Smooth muscle cell of the brain vasculature (primary cell): ENCODE data around the gene ATP1B3.
"Not testable (repeated sequence)": the region's sequence is repeated elsewhere in the genome, so short reads cannot be mapped to it uniquely, and the experiment has no call there.

ENCODE experiments used
- DNase-seq: peaks from one replicate; pipeline ENCODE4 v3.0.0-alpha.2; 2012; ENCODE audit warnings: low read depth, low spot score

Gene ATP1B3

GRCh38 chr3:141860086-141860669, 16.3 kb upstream of the ATP1B3 start:
- DNase-seq, result no peak

DNA sequence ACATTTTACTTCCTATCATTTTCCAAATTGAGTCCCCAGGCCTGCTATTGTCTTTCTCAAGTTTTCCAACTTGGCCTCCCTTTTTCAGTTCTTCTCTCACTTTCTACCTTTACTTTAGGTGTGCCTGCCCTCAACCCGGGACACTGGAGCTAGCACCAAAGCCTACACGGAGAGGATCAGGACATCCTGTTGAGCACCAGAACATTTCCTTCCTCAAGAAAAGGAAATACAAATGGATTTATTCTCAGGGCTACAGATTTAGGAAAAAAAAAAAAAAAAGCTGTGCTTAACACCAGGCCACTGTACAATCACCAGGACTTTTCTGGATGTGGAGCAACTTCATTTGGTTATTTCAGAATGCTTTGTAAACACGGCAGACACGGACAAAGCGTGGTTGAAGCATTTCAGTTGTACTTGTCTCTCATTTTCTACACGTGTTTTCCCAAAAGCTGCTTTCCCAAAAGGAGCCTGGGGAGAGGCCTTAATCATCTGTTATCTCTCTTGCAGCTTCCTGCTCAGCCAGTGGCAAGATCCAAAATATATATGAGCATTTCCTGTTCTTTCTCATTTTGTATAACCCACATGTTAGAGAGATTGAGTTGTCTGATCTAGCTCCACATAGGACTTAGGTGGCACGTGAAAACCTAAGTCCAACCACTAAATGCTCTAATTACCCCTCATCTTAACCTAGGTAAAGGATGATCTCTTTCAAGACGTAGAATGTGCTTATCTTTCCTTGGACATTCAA, 15.5 kb upstream of the ATP1B3 start:
- no peak for DNase-seq

GRCh38 chr3:141862279-141862816, 14.1 kb upstream of the ATP1B3 start:
- DNase-seq, result no peak

DNA sequence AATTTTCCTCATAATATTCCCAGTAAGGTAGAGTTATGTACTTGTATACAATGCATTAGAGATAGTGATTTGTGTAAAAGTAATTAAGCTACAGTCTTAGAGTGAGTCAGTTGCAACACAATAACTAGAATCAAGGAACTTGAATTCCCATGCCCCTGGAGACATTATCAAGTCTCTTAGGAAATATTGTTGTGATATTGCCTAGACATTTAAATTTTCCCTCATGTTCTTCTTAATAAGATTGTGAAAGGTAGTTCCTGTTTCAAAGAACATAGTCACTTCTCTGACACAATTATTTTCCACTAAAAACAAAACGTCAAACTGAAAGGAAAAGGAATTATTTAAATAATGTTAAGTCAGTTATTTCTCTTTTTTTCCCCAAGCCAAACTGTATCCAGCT, 13.0 kb upstream of the ATP1B3 start:
- DNase-seq, result no peak

GRCh38 chr3:141864281-141864970, 12.0 kb upstream of the ATP1B3 start:
- DNase-seq, result no peak

DNA sequence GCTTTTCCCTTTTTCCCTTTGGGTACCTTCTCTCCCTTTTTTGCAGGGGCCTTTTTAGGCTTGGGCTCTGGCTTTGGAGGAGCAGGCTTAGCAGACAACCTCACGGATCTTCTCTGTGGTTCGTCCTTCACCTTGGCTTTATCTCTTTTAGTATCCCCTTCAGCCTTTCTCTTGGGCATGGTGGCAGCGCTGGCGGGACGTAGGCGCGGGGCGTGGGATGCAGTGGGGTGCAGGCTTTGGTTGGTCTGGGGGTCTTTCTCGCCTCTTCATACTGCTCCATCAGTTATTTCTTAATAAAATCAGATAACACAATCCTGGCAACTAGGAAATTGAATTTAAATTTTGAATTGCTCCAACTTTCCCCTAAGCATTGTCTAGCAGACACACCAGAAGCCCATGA, 11.3 kb upstream of the ATP1B3 start:
- DNase-seq, result no peak

DNA sequence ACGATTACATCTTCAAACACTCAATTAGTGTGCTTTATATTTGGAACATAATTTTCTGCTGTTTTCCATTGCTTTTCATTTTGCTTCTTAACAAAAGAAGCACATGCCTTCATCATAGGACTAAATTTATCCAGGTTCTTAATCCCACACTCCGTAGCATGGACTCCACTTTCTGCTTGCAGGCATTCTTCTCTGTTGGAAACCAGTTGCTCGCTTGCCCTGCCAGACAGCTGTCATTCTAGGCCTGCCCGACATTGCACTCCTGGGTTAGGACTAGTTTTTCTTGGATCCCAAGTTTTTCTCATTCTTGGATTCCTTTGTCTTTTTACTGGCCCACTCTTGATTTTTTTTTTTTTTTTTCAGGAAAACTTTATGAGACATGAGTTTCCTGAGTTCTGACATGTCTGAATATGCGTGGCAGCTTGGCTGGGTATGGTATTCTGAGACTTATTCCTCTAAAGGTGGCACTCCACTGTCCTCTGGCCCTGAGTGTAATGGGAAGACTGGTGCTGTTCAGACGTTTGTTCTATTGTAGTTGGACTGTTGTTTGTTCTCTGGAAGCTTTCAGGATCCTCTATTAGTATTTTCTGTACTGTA, 6.3 kb upstream of the ATP1B3 start:
- DNase-seq, result no peak

GRCh38 chr3:141875374-141875892, 1.0 kb upstream of the ATP1B3 start:
- DNase-seq, result no peak

DNA sequence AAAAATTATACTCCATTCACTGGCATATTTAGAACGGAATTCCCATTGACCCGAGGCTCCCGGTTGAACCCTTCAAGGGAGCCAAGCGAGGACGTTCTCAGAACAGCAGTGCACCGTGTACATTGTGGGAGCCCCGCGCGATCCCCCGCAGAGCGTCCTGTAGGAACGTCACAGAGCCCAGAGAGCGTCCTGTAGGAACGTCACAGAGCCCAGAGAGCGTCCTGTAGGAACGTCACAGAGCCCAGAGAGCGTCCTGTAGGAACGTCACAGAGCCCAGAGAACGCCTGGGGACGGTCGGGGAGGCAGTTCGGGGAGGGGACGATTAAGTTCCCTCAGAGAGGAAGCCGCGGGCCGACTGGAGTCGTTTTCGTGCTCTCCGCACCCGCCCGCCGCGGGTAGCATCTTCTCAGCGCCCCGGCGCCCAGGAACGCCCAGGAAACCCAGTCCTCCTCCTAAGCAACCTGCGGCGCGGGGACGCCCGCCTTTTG, 506 bp upstream of the ATP1B3 start:
- DNase-seq, result no peak

- DNase-seq, result no peak
Observed at GRCh38 chr3:141876891-141877621, 613 bp downstream of the ATP1B3 start.

- DNase-seq, result no peak
Observed at GRCh38 chr3:141877911-141878310, 1.5 kb downstream of the ATP1B3 start.

DNA sequence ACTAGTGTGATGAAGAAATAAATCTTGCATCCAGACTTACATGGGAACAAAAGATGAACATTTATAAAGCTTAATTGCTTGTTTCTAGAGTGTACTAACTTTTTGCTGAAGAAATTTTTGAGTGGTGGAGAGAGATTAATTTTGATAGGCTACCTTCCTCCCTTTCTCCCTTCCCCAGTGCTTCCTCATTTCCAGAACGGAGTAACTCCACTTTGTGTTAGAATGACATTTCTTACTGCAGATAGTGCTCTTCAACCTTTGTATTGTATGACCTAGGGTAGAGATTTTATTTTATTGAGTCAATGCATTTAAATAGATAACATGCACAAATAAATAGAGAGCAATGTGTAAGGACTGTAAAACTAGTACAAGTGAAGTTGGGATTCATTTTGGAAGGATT, 1.9 kb downstream of the ATP1B3 start:
- no peak for DNase-seq

DNA sequence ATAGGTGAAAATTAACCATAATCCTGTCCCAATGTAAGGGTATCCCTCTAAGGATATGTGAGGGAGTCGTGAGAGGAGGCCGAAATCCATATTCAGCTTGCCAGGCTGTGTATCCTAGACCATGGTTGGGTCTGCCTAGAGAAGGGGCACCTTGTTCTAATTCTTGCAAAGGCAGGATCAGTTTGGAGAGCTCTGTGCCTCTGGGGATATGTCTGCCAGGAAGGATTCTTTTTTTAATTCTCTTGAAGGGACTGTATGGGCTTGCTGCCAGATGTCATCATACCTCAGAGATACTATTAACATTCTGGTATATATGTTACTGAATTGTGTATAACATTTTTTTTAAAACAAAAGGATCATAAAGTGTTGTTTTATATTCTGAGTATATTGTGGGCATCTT, 2.4 kb downstream of the ATP1B3 start:
- no peak for DNase-seq

DNA sequence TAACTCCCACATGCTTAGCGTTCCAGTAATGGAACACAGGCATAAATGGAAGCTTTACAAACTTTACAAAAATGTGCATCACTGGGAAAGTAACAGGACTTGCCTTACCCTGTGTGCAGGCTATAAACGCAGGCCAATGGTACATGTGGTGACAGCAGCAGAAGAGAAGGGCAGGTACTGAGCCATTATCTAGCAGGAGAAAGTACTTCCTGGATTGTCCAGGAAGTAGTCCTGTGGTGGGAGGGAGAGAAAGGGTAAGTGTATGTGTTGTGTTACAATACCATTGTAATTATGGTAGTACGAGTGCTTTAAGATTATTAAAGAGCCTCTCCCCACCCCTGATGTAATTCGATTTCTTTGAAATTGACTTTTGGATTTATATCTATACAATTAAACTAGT, 5.3 kb downstream of the ATP1B3 start:
- no peak for DNase-seq

GRCh38 chr3:141887051-141887450, 10.6 kb downstream of the ATP1B3 start:
- DNase-seq, result no peak

DNA sequence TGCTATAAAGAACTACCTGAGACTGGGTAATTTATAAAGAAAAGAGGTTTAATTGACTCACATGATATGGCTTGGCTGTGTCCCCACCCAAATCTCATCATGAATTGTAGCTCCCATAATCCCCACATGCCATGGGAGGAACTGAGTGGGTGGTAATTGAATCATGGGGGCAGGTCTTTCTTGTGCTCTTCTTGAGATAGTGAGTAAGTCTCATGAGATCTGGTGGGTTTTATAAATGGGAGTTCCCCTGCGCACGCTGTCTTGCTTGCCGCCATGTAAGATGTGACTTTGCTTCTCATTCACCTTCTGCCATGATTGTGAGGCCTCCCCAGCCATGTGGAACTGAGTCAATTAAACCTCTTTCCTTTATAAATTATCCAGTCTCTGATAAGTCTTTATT, 12.1 kb downstream of the ATP1B3 start:
- not testable (repeated sequence) for DNase-seq

DNA sequence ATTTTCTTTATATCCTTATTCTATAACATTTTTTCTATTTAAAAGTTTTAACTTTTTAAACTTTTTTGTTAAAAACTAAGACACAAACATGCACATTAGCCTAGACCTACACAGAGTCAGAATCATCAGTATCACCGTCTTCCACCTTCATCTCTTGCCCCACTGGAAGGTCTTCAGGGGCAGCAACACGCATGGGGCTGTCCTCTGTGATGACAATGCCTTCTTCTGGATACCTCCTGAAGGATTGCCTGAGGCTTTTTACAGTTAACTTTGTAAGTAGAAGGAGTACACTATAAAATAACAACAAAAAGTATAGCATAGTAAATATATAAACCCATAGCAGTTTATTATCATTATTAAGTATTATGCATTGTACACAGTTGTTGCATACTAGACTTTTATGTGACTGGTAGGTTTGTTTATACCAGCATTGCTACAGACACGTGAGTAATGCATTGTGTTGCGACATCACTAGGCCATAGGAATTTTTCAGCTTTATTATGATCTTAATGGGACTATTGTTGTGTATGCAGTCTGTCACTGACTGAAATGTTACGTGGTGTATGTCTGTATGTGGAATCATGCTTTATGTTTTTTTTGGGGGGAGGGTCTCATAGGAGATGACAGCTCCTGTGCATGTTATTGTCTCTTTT, 18.2 kb downstream of the ATP1B3 start:
- DNase-seq, result no peak

GRCh38 chr3:141895731-141896130, 19.3 kb downstream of the ATP1B3 start:
- no peak for DNase-seq

GRCh38 chr3:141898908-141899307, 22.5 kb downstream of the ATP1B3 start:
- DNase-seq, result no peak

DNA sequence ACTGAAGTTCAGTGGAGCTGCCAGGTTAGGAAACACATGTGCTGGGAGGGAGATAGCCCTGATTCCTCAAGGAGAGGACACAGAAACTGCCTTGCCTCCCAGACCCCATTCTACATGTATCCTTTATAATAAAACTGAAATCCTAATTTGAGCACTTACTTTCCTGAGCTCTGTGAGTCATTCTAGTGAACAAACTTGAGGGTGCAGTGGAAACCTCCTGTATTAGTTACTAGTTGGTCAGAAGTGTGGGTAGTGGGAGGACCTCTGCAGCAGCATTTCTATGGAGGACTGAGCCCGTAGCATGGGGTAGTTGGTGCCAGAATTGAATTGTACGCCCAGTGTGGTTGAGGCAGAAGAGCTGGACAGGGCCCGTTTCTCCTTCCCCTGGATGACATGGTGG, 23.9 kb downstream of the ATP1B3 start:
- no peak for DNase-seq

- no peak for DNase-seq
Observed at GRCh38 chr3:141901914-141902313, 25.5 kb downstream of the ATP1B3 start.
